ENCODE results near the gene PRKX.
"Not testable (repeated sequence)": the region's sequence is repeated elsewhere in the genome, so short reads cannot be mapped to it uniquely, and the experiment has no call there.

Gene PRKX

DNA sequence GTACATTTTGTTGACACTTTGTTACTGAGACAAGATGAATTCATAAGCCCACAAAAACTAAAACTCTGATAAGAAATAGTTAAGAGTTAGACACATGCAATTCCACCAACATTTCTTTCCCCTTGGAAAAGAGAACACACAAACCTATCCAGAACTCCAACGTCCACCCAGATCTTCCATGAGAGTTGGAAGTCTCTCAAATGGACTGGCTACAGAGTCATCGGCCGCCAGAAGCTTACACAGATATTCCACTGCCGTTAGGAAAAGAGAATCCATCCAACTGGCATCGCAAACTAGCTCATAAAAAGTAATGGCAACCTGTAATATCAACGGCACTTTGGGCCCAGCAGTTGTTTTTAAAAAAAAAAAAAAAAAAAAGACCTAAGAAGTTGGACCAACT, 114.7 kb downstream of the PRKX start:
- Histone ChIP-seq H3K9me3 (ENCODE audit: control insufficient read depth, insufficient read depth, low read length) (0 out of 2 replicates have a peak, but pooled peaks cover 2% of the 10 kb centered on the region), H3K4me1 (ENCODE audit: insufficient read depth, low read length) (no peaks in the 10 kb centered on the region), H3K9ac (ENCODE audit: low read depth, low read length) (no peak overlapping the region), H3K36me3 (ENCODE audit: insufficient read depth, low read length) (no peaks in the 10 kb centered on the region)

DNA sequence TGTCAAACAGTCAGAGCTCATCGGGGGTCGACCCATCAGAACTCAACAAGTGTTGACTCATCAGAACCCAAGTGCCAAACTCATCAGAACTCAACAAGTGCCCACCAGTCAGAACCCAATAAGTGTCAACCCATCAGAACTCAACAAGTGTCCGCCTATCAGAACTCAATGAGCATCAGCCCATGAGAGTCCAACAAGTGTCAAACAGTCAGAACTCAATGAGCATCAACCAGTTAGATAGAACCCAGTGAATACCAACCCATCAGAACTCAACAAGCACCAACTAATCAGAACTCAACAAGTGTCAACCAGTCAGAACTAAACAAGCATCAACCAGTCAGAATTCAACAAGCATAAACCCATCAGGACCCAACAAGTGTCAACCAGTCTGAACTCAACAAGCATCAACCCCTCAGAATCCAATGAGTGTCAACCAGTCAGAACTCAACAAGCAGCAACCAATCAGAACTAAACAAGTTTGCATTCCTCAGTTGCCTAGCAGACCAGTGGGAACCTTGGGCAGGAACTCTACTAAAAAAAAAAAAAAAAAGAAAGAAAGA, 115.3 kb downstream of the PRKX start:
- no peak overlapping the region for H3K9ac ChIP-seq (ENCODE audit: low read depth, low read length)
- H3K9me3 ChIP-seq (ENCODE audit: control insufficient read depth, insufficient read depth, low read length): 0 out of 2 replicates have a peak, but pooled peaks cover 2% of the 10 kb centered on the region
- H3K4me1 ChIP-seq (ENCODE audit: insufficient read depth, low read length): no peaks in the 10 kb centered on the region
- H3K36me3 ChIP-seq (ENCODE audit: insufficient read depth, low read length): no peaks in the 10 kb centered on the region

GRCh38 chrX:3592184-3592583, 121.3 kb downstream of the PRKX start:
- no peaks in the 10 kb centered on the region for H3K9me3 ChIP-seq (ENCODE audit: control insufficient read depth, insufficient read depth, low read length)

GRCh38 chrX:3589474-3589873, 124.0 kb downstream of the PRKX start:
- Histone ChIP-seq H3K9me3 (ENCODE audit: control insufficient read depth, insufficient read depth, low read length) (no peaks in the 10 kb centered on the region), H3K9ac (ENCODE audit: low read depth, low read length) (no peak overlapping the region), H3K36me3 (ENCODE audit: insufficient read depth, low read length) (no peaks in the 10 kb centered on the region), H3K4me1 (ENCODE audit: insufficient read depth, low read length) (0 out of 2 replicates have a peak, but pooled peaks cover 3% of the 10 kb centered on the region)

More at GRCh38 chrX:3592184-3592583, 121.3 kb downstream of the PRKX start:
- Histone ChIP-seq H3K36me3 (ENCODE audit: insufficient read depth, low read length) (no peaks in the 10 kb centered on the region), H3K9ac (ENCODE audit: low read depth, low read length) (peak overlapping the region; percentile 22; the same call in 1 of the 2 replicates), H3K4me1 (ENCODE audit: insufficient read depth, low read length) (0 out of 2 replicates have a peak, but pooled peaks cover 3% of the 10 kb centered on the region)

DNA sequence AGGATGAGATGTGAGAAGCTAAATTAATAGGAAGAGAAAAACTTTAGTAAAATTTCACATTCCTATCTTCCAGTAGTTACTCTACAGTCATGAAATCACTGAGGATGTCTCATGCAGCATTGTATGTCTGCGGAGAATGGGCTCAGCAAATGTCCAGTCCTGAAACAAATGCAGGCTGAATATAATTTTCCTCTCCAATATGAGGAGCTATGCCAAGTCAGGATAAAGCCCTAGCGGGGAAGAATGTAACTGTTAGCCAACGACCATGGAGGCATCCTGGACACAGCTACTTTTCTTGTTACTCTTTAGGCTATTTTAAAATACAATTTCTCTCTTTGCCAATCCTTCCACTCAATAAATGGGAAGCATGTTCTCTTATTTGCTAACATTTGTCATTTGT, 127.7 kb downstream of the PRKX start:
- H3K36me3 ChIP-seq (ENCODE audit: insufficient read depth, low read length): no peaks in the 10 kb centered on the region
- H3K9me3 ChIP-seq (ENCODE audit: control insufficient read depth, insufficient read depth, low read length): no peaks in the 10 kb centered on the region
- H3K9ac ChIP-seq (ENCODE audit: low read depth, low read length): no peak overlapping the region
- 0 out of 2 replicates have a peak, but pooled peaks cover 3% of the 10 kb centered on the region for H3K4me1 ChIP-seq (ENCODE audit: insufficient read depth, low read length)

DNA sequence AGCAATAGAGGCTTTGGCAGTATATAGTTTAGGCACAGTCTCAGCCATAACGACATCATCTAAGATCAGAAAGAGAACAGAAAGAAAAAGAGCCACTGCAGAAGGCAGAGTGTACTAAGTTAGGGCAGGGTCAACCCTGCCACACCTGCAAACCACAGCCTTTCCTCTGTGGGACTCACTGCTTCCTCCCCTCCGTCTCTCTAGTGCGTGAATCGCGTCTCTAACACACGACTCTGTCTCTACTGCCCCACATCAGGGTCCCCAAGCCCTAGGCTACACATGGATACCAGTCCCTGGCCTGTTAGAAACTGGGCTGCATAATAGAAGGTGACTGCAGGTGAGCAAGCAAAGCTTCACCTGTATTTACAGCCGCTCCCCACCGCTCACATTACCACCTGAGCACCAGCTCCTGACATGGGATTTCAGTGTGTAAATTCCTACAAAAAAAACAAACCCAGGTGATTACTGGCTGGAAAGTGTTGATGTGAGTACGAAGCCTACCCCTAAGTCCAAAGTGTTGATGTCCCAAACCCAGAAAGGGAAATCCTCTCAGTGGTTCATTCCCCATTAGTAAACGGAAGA, 128.9 kb downstream of the PRKX start:
- H3K9ac ChIP-seq (ENCODE audit: low read depth, low read length): no peak overlapping the region
- H3K4me1 ChIP-seq (ENCODE audit: insufficient read depth, low read length): no peaks in the 10 kb centered on the region
- H3K36me3 ChIP-seq (ENCODE audit: insufficient read depth, low read length): no peaks in the 10 kb centered on the region
- no peaks in the 10 kb centered on the region for H3K9me3 ChIP-seq (ENCODE audit: control insufficient read depth, insufficient read depth, low read length)

GRCh38 chrX:3582451-3582850, 131.0 kb downstream of the PRKX start:
- H3K9ac ChIP-seq (ENCODE audit: low read depth, low read length): no peak overlapping the region
- H3K36me3 ChIP-seq (ENCODE audit: insufficient read depth, low read length): no peaks in the 10 kb centered on the region
- no peaks in the 10 kb centered on the region for H3K9me3 ChIP-seq (ENCODE audit: control insufficient read depth, insufficient read depth, low read length)
- no peaks in the 10 kb centered on the region for H3K4me1 ChIP-seq (ENCODE audit: insufficient read depth, low read length)

DNA sequence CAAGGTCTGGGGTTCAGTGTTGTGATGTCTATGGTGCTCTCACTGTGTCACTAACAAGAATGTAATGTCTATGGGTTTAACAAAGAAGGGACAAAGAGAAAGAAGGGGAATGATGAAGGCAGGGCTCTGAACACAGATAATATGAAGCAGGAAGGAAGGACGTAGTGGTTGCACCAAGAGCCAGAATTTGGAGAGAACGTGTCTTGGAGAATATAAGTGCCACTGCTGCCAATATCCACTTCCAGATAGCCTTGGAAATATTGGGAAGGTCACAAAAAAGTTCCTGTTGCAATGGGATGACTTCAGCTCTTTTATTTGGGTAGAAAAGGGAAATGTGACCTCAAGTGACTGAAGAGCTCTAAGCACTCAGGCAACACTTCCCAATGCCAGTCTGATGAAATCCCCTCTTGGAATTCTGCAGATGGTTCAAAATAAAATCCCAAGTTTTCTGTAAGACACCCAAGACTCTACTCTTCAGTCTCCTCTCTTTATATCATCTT, 131.8 kb downstream of the PRKX start:
- Histone ChIP-seq H3K4me1 (ENCODE audit: insufficient read depth, low read length) (no peaks in the 10 kb centered on the region), H3K36me3 (ENCODE audit: insufficient read depth, low read length) (no peaks in the 10 kb centered on the region), H3K9ac (ENCODE audit: low read depth, low read length) (no peak overlapping the region), H3K9me3 (ENCODE audit: control insufficient read depth, insufficient read depth, low read length) (no peaks in the 10 kb centered on the region)

- H3K9ac ChIP-seq (ENCODE audit: low read depth, low read length): no peak overlapping the region
Measured at GRCh38 chrX:3577551-3577950, 135.9 kb downstream of the PRKX start.

DNA sequence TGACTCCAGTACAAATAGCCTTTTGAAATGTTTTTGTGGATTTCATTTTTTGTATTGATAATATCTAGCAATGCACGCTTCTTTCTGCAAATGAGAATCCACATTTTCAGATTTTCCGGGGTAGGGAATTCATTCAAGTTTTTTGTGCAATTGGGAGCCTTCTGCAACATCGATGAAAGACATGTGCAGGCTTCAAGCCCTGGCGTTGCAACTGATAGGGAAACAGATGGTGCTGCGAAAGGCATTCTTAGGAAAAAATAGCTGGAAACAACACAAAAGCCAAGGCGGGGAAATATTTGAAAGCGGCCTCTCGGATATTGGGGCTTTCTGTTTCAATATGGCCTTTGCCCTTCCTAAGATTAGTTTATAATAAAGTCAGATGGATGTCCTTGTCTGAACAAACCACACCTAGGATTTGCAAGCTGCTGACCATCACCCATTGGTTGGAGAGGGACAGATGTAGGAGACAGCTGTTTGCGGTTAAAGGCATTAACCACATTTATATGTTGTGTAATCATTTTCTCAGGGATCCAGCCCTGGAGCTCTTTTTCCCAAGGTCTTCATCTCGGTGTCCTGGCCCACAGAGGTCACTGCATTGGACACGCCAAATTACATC, 136.5 kb downstream of the PRKX start:
- Histone ChIP-seq H3K36me3 (ENCODE audit: insufficient read depth, low read length) (no peaks in the 10 kb centered on the region), H3K9ac (ENCODE audit: low read depth, low read length) (no peak overlapping the region), H3K4me1 (ENCODE audit: insufficient read depth, low read length) (0 out of 2 replicates have a peak, but pooled peaks cover 3% of the 10 kb centered on the region), H3K9me3 (ENCODE audit: control insufficient read depth, insufficient read depth, low read length) (no peaks in the 10 kb centered on the region)

More at GRCh38 chrX:3577551-3577950, 135.9 kb downstream of the PRKX start:
- no peaks in the 10 kb centered on the region for H3K9me3 ChIP-seq (ENCODE audit: control insufficient read depth, insufficient read depth, low read length)
- H3K4me1 ChIP-seq (ENCODE audit: insufficient read depth, low read length): 0 out of 2 replicates have a peak, but pooled peaks cover 3% of the 10 kb centered on the region
- no peaks in the 10 kb centered on the region for H3K36me3 ChIP-seq (ENCODE audit: insufficient read depth, low read length)

GRCh38 chrX:3567686-3568085, 145.8 kb downstream of the PRKX start:
- Histone ChIP-seq H3K9me3 (ENCODE audit: control insufficient read depth, insufficient read depth, low read length) (no peaks in the 10 kb centered on the region), H3K9ac (ENCODE audit: low read depth, low read length) (no peak overlapping the region), H3K36me3 (ENCODE audit: insufficient read depth, low read length) (no peaks in the 10 kb centered on the region), H3K4me1 (ENCODE audit: insufficient read depth, low read length) (no peaks in the 10 kb centered on the region)

DNA sequence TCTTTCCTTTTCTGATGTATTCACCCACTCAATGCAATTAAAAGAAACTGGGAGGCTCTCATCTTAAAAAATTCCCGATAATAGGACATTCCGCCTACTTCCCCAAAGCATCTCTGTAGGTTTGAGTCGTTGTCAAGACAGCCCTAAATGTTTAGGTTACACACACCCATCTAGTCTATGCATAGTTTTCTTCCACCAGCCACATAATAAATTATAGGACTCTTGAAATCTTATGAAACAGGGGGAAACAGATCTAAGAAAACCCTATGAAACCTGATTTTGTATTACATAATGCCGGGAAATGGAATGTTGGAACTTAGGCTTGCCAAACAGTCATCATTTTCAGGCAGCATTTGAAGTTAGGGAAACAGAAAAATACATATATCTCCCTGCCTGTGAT, 150.0 kb downstream of the PRKX start:
- no peaks in the 10 kb centered on the region for H3K4me1 ChIP-seq (ENCODE audit: insufficient read depth, low read length)
- H3K9ac ChIP-seq (ENCODE audit: low read depth, low read length): no peak overlapping the region
- no peaks in the 10 kb centered on the region; the same call in 1 of the 2 replicates for H3K9me3 ChIP-seq (ENCODE audit: control insufficient read depth, insufficient read depth, low read length)
- H3K36me3 ChIP-seq (ENCODE audit: insufficient read depth, low read length): no peaks in the 10 kb centered on the region

DNA sequence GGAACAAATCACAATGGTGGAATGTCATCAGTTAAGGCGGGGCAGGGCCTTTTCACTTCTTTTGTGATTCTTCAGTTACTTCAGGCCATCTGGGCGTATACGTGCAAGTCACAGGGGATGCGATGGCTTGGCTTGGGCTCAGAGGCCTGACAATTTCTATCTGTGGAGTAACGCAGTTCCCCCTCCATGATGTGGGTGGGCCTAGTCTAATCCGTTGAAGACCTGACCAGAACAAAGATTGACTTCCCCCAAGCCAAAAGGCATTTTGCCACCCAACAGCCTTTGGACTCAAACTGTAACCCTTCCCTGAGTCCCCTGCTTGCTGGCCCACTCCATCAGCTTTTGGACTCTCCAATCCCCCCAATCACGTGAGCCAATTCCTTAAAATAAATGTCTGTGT, 153.4 kb downstream of the PRKX start:
- not testable (repeated sequence) for H3K9ac ChIP-seq (ENCODE audit: low read depth, low read length); H3K36me3 ChIP-seq (ENCODE audit: insufficient read depth, low read length); H3K4me1 ChIP-seq (ENCODE audit: insufficient read depth, low read length); H3K9me3 ChIP-seq (ENCODE audit: control insufficient read depth, insufficient read depth, low read length)

Measured in ES-I3 (cell line).